HepG2 (cell line): ENCODE measurements around the gene CHRNB1. TPM values are rescaled to one million over a fixed set of nuclear protein-coding genes. Genes with fewer than 3 reads are reported as not detected.
A peak's percentile ranks its signal among the peaks of the same experiment; 100 is the strongest.

Experiments used
- ATF5 ChIP-seq: sonication (generic); formaldehyde crosslinking; IDR thresholded peaks from 2 replicates; pipeline ENCODE4 v1.4.0; 2020; ENCODE audit warnings: mild to moderate bottlenecking, low read depth, missing genetic modification reagents
- CREB3 ChIP-seq: sonication (generic); formaldehyde crosslinking; IDR thresholded peaks from 2 replicates; pipeline ENCODE4 v1.5.0; 2020; ENCODE audit warnings: missing genetic modification reagents
- FOSL1 ChIP-seq: sonication (generic); formaldehyde crosslinking; IDR thresholded peaks from 2 replicates; pipeline ENCODE4 v1.9.0; 2021; ENCODE audit warnings: missing genetic modification reagents, borderline replicate concordance
- HNRNPK ChIP-seq: fragments of 200-400 bp; formaldehyde crosslinking; IDR thresholded peaks from 2 replicates; pipeline ENCODE4 v1.6.1; 2018; ENCODE audit warnings: low read length, low read depth, moderate library complexity, mild to moderate bottlenecking; ENCODE audit not compliant: poor library complexity, severe bottlenecking
- KDM2A ChIP-seq: sonication (generic); formaldehyde crosslinking; IDR thresholded peaks from 2 replicates; pipeline ENCODE4 v1.4.0; 2020; ENCODE audit warnings: low read depth, missing genetic modification reagents, borderline replicate concordance
- KDM4B ChIP-seq: sonication (generic); formaldehyde crosslinking; IDR thresholded peaks from 2 replicates; pipeline ENCODE4 v1.4.0; 2020; ENCODE audit warnings: missing genetic modification reagents
- KDM6A ChIP-seq: IDR thresholded peaks from 2 replicates; pipeline ENCODE4 v1.6.1; 2016; ENCODE audit warnings: low read depth
- MLLT10 ChIP-seq: sonication (generic); formaldehyde crosslinking; IDR thresholded peaks from 2 replicates; pipeline ENCODE4 v1.4.0; 2020; ENCODE audit warnings: missing genetic modification reagents
- MTA1 ChIP-seq: sonication (generic); formaldehyde crosslinking; IDR thresholded peaks from 2 replicates; pipeline ENCODE4 v1.4.0; 2020; ENCODE audit warnings: missing genetic modification reagents, mild to moderate bottlenecking, borderline replicate concordance
- RBAK ChIP-seq: sonication (generic); formaldehyde crosslinking; IDR thresholded peaks from 2 replicates; pipeline ENCODE4 v1.5.1; 2020; ENCODE audit warnings: mild to moderate bottlenecking, missing genetic modification reagents
- SCMH1 ChIP-seq: sonication (generic); formaldehyde crosslinking; IDR thresholded peaks from 2 replicates; pipeline ENCODE4 v1.9.0; 2021; ENCODE audit warnings: missing genetic modification reagents, mild to moderate bottlenecking, borderline replicate concordance
- SUZ12 ChIP-seq: fragments of 150-350 bp; IDR thresholded peaks from 2 replicates; pipeline ENCODE4 v1.6.1; 2014; ENCODE audit warnings: low read depth, low read length
- TAF1 ChIP-seq: sonication (generic); formaldehyde crosslinking; IDR thresholded peaks from 2 replicates; pipeline ENCODE4 v1.4.0; 2020; ENCODE audit warnings: missing genetic modification reagents
- TFDP2 ChIP-seq: sonication (generic); formaldehyde crosslinking; IDR thresholded peaks from 2 replicates; pipeline ENCODE4 v1.4.0; 2020; ENCODE audit warnings: missing genetic modification reagents
- THAP7 ChIP-seq: sonication (generic); formaldehyde crosslinking; IDR thresholded peaks from 2 replicates; pipeline ENCODE4 v1.8.1; 2023; ENCODE audit warnings: mild to moderate bottlenecking, missing genetic modification reagents
- ZFP90 ChIP-seq: sonication (generic); formaldehyde crosslinking; IDR thresholded peaks from 2 replicates; pipeline ENCODE4 v1.8.0; 2022; ENCODE audit warnings: missing genetic modification reagents, mild to moderate bottlenecking, inconsistent platforms, borderline replicate concordance
- ZFYVE20 ChIP-seq: sonication (generic); formaldehyde crosslinking; IDR thresholded peaks from 2 replicates; pipeline ENCODE4 v1.8.0; 2023; ENCODE audit warnings: low read depth, mild to moderate bottlenecking, moderate library complexity, missing genetic modification reagents, borderline replicate concordance
- ZNF75D ChIP-seq: sonication (generic); formaldehyde crosslinking; IDR thresholded peaks from 2 replicates; pipeline ENCODE4 v1.8.1; 2023; ENCODE audit warnings: missing genetic modification reagents, mild to moderate bottlenecking, borderline replicate concordance
- ZUFSP ChIP-seq: sonication (generic); formaldehyde crosslinking; IDR thresholded peaks from 2 replicates; pipeline ENCODE4 v1.9.0; 2021; ENCODE audit warnings: missing genetic modification reagents, mild to moderate bottlenecking, borderline replicate concordance
- polyA plus RNA-seq, 8 experiments: library from polyadenylated mRNA; depleted of rRNA in 3 of 8; stranded (reverse) in 7 of 8; unstranded in 1 of 8; fragments of >200 nt; fragmentation: Illumina TruSeq in 4 of 8; extraction: Trizol in 4 of 8; gene quantifications; 2 replicates each; pipeline versions ENCODE4 v1.2.1 to v1.2.3, GENCODE V29; 2011 to 2016; ENCODE audit warnings: low read depth in 4 of 8, missing spikeins in 1 of 8, mixed read lengths in 1 of 8; ENCODE audit not compliant: insufficient read depth in 1 of 8
- total RNA-seq, 5 experiments: library from RNA; depleted of rRNA; stranded (reverse); fragments of >200 nt; fragmentation: Illumina TruSeq; extraction: Trizol; gene quantifications; 2 replicates each; pipeline ENCODE4 v1.2.3, GENCODE V29; 2016; ENCODE audit warnings: low read depth in 1 of 5

The CHRNB1 gene
- total and polyA plus RNA-seq, 2 of the 13 experiments (the other 11 are each of a cell fraction or from before 2014, with no cell fraction given), result 5.4 to 33.7 TPM

GRCh38 chr17:7403043-7403726 is 41.7 kb upstream of the CHRNB1 start (continued):
- TF ChIP-seq ZNF75D (CRISPR knock-in tag), result no peak
- 0 out of 2 replicates have a peak, but pooled peaks have one; percentile 17 for TF ChIP-seq RBAK (CRISPR knock-in tag)
- TF ChIP-seq SUZ12, result no peak
- no peak for TF ChIP-seq ZUFSP (CRISPR knock-in tag)
- TF ChIP-seq KDM2A, result no peak
- TF ChIP-seq HNRNPK, result no peak
- TF ChIP-seq ZFYVE20 (CRISPR knock-in tag), result no peak
- no peak for TF ChIP-seq CREB3 (CRISPR knock-in tag)
- no peak for TF ChIP-seq ATF5 (CRISPR knock-in tag)
- no peak for TF ChIP-seq MLLT10 (CRISPR knock-in tag)
- TF ChIP-seq SCMH1 (CRISPR knock-in tag), result no peak
- 0 out of 2 replicates have a peak, but pooled peaks have one; percentile 12 for TF ChIP-seq KDM6A
- no peak for TF ChIP-seq FOSL1 (CRISPR knock-in tag)
- peak; percentile 65; the same call in 1 of the 2 replicates for TF ChIP-seq MTA1 (CRISPR knock-in tag)
- no peak for TF ChIP-seq KDM4B (CRISPR knock-in tag)
- no peak for TF ChIP-seq TAF1 (CRISPR knock-in tag)
- TF ChIP-seq ZFP90, result no peak; the same call in 1 of the 2 replicates
- TF ChIP-seq TFDP2 (CRISPR knock-in tag), result no peak
- TF ChIP-seq THAP7, result 0 out of 2 replicates have a peak, but pooled peaks have one; percentile 25
